HepG2 (cell line): ENCODE data around the gene ST7L. TPM values are rescaled to one million over a fixed set of nuclear protein-coding genes. Genes with fewer than 3 reads are reported as not detected.

ENCODE experiments used
- NRL ChIP-seq: sonication (generic); formaldehyde crosslinking; IDR thresholded peaks from 2 replicates; pipeline ENCODE4 v1.5.0; 2020; ENCODE audit warnings: missing genetic modification reagents, mild to moderate bottlenecking, moderate library complexity, borderline replicate concordance
- YY1 ChIP-seq: IDR thresholded peaks from 2 replicates; pipeline ENCODE4 v1.6.1; 2011; ENCODE audit warnings: low read length, low read depth, moderate library complexity, mild to moderate bottlenecking; ENCODE audit not compliant: insufficient read depth, insufficient replicate concordance
- ZNF746 ChIP-seq: sonication (generic); formaldehyde crosslinking; IDR thresholded peaks from 2 replicates; pipeline ENCODE4 v1.8.0; 2022; ENCODE audit warnings: mild to moderate bottlenecking, missing genetic modification reagents
- ZSCAN29 ChIP-seq: sonication (generic); formaldehyde crosslinking; conservative IDR thresholded peaks from 2 replicates; pipeline ENCODE4 v1.4.0; 2020; ENCODE audit warnings: mild to moderate bottlenecking, missing genetic modification reagents
- polyA plus RNA-seq, 8 experiments: library from polyadenylated mRNA; depleted of rRNA in 3 of 8; stranded (reverse) in 7 of 8; unstranded in 1 of 8; fragments of >200 nt; fragmentation: Illumina TruSeq in 4 of 8; extraction: Trizol in 4 of 8; gene quantifications; 2 replicates each; pipeline versions ENCODE4 v1.2.1 to v1.2.3, GENCODE V29; 2011 to 2016; ENCODE audit warnings: low read depth in 4 of 8, missing spikeins in 1 of 8, mixed read lengths in 1 of 8; ENCODE audit not compliant: insufficient read depth in 1 of 8
- total RNA-seq, 5 experiments: library from RNA; depleted of rRNA; stranded (reverse); fragments of >200 nt; fragmentation: Illumina TruSeq; extraction: Trizol; gene quantifications; 2 replicates each; pipeline ENCODE4 v1.2.3, GENCODE V29; 2016; ENCODE audit warnings: low read depth in 1 of 5
- TF ChIP-seq, protein P1 (sequence below): sonication (generic); formaldehyde crosslinking; IDR thresholded peaks from 2 replicates; pipeline ENCODE4 v1.5.1; 2020; ENCODE audit warnings: mild to moderate bottlenecking, missing genetic modification reagents, moderate library complexity
- TF ChIP-seq, protein P2 (sequence below): IDR thresholded peaks from 2 replicates; pipeline ENCODE4 v1.6.1; 2016; ENCODE audit warnings: low read depth, missing genetic modification reagents, missing compliant biosample characterization
- TF ChIP-seq, protein P3 (sequence below): sonication (generic); formaldehyde crosslinking; IDR thresholded peaks from 2 replicates; pipeline ENCODE4 v1.4.0; 2020; ENCODE audit warnings: missing genetic modification reagents

ST7L gene
- total and polyA plus RNA-seq, 2 of the 13 experiments (the other 11 are each of a cell fraction or from before 2014, with no cell fraction given) = 8.6 to 19.9 TPM

DNA sequence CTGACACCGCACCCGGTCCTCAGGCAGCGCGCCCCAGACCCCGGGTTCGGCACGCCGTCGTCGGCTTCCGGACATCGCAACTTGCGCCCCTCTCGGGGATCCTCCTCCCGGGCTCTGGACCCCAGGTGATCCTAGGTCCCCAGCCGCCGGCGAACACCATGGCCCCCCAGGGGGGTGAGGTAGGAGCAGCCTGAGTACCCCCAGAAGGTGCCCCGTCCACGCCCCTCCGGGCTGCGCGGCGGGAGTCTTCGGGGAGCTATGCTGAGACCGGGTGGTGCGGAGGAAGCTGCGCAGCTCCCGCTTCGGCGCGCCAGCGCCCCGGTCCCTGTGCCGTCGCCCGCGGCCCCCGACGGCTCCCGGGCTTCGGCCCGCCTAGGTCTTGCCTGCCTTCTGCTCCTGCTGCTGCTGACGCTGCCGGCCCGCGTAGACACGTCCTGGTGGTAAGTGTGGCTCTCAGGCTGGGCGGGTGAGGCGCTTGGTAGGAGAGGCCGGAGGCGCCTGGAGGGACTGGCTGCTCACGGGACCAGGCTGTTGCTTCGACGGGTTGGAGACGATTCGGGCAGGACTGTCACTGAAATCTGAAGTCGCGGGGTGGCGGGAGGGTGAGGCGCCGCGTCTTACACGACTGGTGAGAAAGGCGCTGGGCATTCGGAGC lies 109.8 kb downstream of the ST7L start (continued):
- TF ChIP-seq, protein P1, sequence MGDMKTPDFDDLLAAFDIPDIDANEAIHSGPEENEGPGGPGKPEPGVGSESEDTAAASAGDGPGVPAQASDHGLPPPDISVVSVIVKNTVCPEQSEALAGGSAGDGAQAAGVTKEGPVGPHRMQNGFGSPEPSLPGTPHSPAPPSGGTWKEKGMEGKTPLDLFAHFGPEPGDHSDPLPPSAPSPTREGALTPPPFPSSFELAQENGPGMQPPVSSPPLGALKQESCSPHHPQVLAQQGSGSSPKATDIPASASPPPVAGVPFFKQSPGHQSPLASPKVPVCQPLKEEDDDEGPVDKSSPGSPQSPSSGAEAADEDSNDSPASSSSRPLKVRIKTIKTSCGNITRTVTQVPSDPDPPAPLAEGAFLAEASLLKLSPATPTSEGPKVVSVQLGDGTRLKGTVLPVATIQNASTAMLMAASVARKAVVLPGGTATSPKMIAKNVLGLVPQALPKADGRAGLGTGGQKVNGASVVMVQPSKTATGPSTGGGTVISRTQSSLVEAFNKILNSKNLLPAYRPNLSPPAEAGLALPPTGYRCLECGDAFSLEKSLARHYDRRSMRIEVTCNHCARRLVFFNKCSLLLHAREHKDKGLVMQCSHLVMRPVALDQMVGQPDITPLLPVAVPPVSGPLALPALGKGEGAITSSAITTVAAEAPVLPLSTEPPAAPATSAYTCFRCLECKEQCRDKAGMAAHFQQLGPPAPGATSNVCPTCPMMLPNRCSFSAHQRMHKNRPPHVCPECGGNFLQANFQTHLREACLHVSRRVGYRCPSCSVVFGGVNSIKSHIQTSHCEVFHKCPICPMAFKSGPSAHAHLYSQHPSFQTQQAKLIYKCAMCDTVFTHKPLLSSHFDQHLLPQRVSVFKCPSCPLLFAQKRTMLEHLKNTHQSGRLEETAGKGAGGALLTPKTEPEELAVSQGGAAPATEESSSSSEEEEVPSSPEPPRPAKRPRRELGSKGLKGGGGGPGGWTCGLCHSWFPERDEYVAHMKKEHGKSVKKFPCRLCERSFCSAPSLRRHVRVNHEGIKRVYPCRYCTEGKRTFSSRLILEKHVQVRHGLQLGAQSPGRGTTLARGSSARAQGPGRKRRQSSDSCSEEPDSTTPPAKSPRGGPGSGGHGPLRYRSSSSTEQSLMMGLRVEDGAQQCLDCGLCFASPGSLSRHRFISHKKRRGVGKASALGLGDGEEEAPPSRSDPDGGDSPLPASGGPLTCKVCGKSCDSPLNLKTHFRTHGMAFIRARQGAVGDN (CRISPR knock-in tag) = peak; percentile 38
- peak; percentile 98 for TF ChIP-seq ZSCAN29 (CRISPR knock-in tag)
- TF ChIP-seq, protein P2, sequence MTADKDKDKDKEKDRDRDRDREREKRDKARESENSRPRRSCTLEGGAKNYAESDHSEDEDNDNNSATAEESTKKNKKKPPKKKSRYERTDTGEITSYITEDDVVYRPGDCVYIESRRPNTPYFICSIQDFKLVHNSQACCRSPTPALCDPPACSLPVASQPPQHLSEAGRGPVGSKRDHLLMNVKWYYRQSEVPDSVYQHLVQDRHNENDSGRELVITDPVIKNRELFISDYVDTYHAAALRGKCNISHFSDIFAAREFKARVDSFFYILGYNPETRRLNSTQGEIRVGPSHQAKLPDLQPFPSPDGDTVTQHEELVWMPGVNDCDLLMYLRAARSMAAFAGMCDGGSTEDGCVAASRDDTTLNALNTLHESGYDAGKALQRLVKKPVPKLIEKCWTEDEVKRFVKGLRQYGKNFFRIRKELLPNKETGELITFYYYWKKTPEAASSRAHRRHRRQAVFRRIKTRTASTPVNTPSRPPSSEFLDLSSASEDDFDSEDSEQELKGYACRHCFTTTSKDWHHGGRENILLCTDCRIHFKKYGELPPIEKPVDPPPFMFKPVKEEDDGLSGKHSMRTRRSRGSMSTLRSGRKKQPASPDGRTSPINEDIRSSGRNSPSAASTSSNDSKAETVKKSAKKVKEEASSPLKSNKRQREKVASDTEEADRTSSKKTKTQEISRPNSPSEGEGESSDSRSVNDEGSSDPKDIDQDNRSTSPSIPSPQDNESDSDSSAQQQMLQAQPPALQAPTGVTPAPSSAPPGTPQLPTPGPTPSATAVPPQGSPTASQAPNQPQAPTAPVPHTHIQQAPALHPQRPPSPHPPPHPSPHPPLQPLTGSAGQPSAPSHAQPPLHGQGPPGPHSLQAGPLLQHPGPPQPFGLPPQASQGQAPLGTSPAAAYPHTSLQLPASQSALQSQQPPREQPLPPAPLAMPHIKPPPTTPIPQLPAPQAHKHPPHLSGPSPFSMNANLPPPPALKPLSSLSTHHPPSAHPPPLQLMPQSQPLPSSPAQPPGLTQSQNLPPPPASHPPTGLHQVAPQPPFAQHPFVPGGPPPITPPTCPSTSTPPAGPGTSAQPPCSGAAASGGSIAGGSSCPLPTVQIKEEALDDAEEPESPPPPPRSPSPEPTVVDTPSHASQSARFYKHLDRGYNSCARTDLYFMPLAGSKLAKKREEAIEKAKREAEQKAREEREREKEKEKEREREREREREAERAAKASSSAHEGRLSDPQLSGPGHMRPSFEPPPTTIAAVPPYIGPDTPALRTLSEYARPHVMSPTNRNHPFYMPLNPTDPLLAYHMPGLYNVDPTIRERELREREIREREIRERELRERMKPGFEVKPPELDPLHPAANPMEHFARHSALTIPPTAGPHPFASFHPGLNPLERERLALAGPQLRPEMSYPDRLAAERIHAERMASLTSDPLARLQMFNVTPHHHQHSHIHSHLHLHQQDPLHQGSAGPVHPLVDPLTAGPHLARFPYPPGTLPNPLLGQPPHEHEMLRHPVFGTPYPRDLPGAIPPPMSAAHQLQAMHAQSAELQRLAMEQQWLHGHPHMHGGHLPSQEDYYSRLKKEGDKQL (CRISPR knock-in tag) = no peak
- TF ChIP-seq ZNF746 (CRISPR knock-in tag) = 0 out of 2 replicates have a peak, but pooled peaks have one; percentile 28
- TF ChIP-seq YY1 = peak; percentile 11
- TF ChIP-seq NRL (CRISPR knock-in tag) = no peak
- TF ChIP-seq, protein P3, sequence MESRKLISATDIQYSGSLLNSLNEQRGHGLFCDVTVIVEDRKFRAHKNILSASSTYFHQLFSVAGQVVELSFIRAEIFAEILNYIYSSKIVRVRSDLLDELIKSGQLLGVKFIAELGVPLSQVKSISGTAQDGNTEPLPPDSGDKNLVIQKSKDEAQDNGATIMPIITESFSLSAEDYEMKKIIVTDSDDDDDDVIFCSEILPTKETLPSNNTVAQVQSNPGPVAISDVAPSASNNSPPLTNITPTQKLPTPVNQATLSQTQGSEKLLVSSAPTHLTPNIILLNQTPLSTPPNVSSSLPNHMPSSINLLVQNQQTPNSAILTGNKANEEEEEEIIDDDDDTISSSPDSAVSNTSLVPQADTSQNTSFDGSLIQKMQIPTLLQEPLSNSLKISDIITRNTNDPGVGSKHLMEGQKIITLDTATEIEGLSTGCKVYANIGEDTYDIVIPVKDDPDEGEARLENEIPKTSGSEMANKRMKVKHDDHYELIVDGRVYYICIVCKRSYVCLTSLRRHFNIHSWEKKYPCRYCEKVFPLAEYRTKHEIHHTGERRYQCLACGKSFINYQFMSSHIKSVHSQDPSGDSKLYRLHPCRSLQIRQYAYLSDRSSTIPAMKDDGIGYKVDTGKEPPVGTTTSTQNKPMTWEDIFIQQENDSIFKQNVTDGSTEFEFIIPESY (CRISPR knock-in tag) = 0 out of 2 replicates have a peak, but pooled peaks have one; percentile 6
